HL-60 (cell line): ENCODE results near the gene FBXL2.
"Not testable (repeated sequence)": the region's sequence is repeated elsewhere in the genome, so short reads cannot be mapped to it uniquely, and the experiment has no call there.

Experiments
- DNase-seq, 2 experiments: peaks; one replicate each; pipeline ENCODE4 v3.0.0-alpha.2; 2010 to 2020; ENCODE audit warnings: low read depth in 1 of 2, low spot score in 1 of 2
- H3K27ac ChIP-seq: fragments of 250-450 bp; sonication (Bioruptor Pico); replicated peaks from 2 replicates; pipeline ENCODE4 v1.5.1; 2020; ENCODE audit warnings: mild to moderate bottlenecking, moderate library complexity
- H3K27me3 ChIP-seq: fragments of 250-450 bp; sonication (Bioruptor Pico); 2 replicates; pipeline ENCODE4 v1.5.1; 2021; ENCODE audit warnings: mild to moderate bottlenecking, moderate library complexity; ENCODE audit not compliant: insufficient read depth, poor library complexity, severe bottlenecking
- H3K4me3 ChIP-seq: replicated peaks from 2 replicates; pipeline ENCODE4 v1.5.1; 2011; ENCODE audit warnings: mild to moderate bottlenecking, control low read depth, low read length; ENCODE audit not compliant: insufficient read depth
- CTCF ChIP-seq: IDR thresholded peaks from one replicate; pipeline ENCODE4 v1.5.1; 2011; ENCODE audit warnings: low read length, control low read depth, inconsistent platforms; ENCODE audit not compliant: insufficient read depth
- GABPA ChIP-seq: IDR thresholded peaks from 2 replicates; pipeline ENCODE4 v1.6.1; 2012; ENCODE audit warnings: low read depth
- POLR2AphosphoS5 ChIP-seq: IDR thresholded peaks from 2 replicates; pipeline ENCODE4 v1.6.1; 2012; ENCODE audit warnings: low read depth
- REST ChIP-seq: IDR thresholded peaks from 2 replicates; pipeline ENCODE4 v1.6.1; 2012; ENCODE audit warnings: low read depth; ENCODE audit not compliant: insufficient replicate concordance
- SPI1 ChIP-seq: IDR thresholded peaks from 2 replicates; pipeline ENCODE4 v1.6.1; 2012; ENCODE audit warnings: low read depth, mild to moderate bottlenecking, borderline replicate concordance

The FBXL2 gene

GRCh38 chr3:33334364-33334763 is 57.1 kb downstream of the FBXL2 start:
- H3K27ac ChIP-seq = no peak overlapping the region
- TF ChIP-seq REST (no peak), GABPA (no peak), POLR2AphosphoS5 (no peak), SPI1 (no peak), CTCF (no peak)

GRCh38 chr3:33338936-33339465 is 61.8 kb downstream of the FBXL2 start:
- H3K4me3 ChIP-seq, H3K27ac ChIP-seq, H3K27me3 ChIP-seq, DNase-seq: not testable (repeated sequence)

More at GRCh38 chr3:33334364-33334763, 57.1 kb downstream of the FBXL2 start:
- H3K27me3 ChIP-seq = no peaks in the 10 kb centered on the region
- DNase-seq = no peak
- H3K4me3 ChIP-seq = no peak overlapping the region

GRCh38 chr3:33339758-33340157 is 62.5 kb downstream of the FBXL2 start:
- Histone ChIP-seq H3K27me3 (no peaks in the 10 kb centered on the region), H3K27ac (no peak overlapping the region), H3K4me3 (no peak overlapping the region)
- DNase-seq = no peak
- no peak for TF ChIP-seq SPI1
- no peak for TF ChIP-seq POLR2AphosphoS5
- no peak for TF ChIP-seq CTCF
- TF ChIP-seq GABPA = no peak
- TF ChIP-seq REST = no peak

- Histone ChIP-seq H3K27me3 (no peaks in the 10 kb centered on the region), H3K4me3 (no peak overlapping the region), H3K27ac (no peak overlapping the region)
- no peak for DNase-seq
- TF ChIP-seq POLR2AphosphoS5 (no peak), CTCF (no peak), REST (no peak), GABPA (no peak), SPI1 (no peak)
These were observed 78.4 kb downstream of the FBXL2 start for GRCh38 chr3:33355611-33356010.
